Activated naive CD4-positive, alpha-beta T cell treated with anti-CD3 and anti-CD28 coated beads, Interleukin-2, amount 50 U/mL, for 16 hours (primary cell): ENCODE data around the gene CEP63.
"Not testable (repeated sequence)": the region's sequence is repeated elsewhere in the genome, so short reads cannot be mapped to it uniquely, and the experiment has no call there.

ENCODE experiments used
- DNase-seq: peaks from one replicate; pipeline ENCODE4 v3.0.0-alpha.2; 2020

CEP63 gene

GRCh38 chr3:134522541-134522940 is 36.7 kb downstream of the CEP63 start:
- DNase-seq: no peak

GRCh38 chr3:134525293-134525692 is 39.4 kb downstream of the CEP63 start:
- DNase-seq: no peak

GRCh38 chr3:134526319-134526718 is 40.5 kb downstream of the CEP63 start:
- no peak for DNase-seq

- DNase-seq: no peak
Measured at GRCh38 chr3:134527037-134527436, 41.2 kb downstream of the CEP63 start.

- DNase-seq: no peak
Measured at GRCh38 chr3:134527538-134528186, 41.8 kb downstream of the CEP63 start.

- no peak for DNase-seq
Measured at GRCh38 chr3:134533493-134533892, 47.6 kb downstream of the CEP63 start.

DNA sequence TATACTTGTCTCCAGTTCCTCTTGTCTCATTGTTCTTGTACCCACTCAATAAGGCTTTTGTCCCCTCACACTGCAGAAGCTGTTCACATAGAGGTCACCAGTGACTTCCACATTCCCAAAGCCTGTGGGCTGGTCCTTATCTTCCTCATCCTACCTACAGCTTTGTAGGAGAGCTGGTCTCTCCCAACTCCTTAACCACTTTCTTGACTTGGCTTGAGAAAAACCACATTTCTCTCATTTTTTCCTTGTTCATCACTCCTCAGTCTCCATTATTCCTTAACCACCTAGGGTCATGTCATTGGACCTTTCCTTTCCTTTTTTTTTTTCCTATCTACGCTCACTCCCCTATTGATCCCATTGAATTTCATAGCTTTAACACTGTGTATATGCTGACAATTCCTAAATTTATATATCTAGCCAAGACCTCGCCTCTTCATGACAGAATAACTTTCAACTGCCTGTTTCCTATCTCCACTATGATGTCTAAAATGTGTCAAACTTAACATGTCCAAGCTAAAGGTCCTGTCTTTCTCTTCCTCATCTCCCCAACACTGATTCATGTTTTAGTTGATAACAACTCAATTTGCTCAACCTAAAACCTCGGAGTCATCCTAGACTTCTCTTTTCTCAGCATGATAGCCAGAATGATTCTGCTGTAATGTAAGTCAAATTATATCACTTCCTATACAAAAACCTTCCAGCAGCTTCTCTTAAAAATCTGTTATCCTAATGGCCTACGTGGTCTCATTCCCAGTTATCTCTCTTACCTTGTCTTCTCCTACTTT is 49.5 kb downstream of the CEP63 start:
- no peak for DNase-seq

- no peak for DNase-seq
Measured at GRCh38 chr3:134536781-134537180, 50.9 kb downstream of the CEP63 start.

GRCh38 chr3:134542287-134542958 is 56.6 kb downstream of the CEP63 start:
- DNase-seq: no peak

- DNase-seq: no peak
Measured at GRCh38 chr3:134543113-134543512, 57.3 kb downstream of the CEP63 start.

GRCh38 chr3:134544316-134544715 is 58.5 kb downstream of the CEP63 start:
- no peak for DNase-seq

- not testable (repeated sequence) for DNase-seq
Measured at GRCh38 chr3:134544783-134545182, 58.9 kb downstream of the CEP63 start.

GRCh38 chr3:134545818-134546217 is 60.0 kb downstream of the CEP63 start:
- DNase-seq: no peak

DNA sequence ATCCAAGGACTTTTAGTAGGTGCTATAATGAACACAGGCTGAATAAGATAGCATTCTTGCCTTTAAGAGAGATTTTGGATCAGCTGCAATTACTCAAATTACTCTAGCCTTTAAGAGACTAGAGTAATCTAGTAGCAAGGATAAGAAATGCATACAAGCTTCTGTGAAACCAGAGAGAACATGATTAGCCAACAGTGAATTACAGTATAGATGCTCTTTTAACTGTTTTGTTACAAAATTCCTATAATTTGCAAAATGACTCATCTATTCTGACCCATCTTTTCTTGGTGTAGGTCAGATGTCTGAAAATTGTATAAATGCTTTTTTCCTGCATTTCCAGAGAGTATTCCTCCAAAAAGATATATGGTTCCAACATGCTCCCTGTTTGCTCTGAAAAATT is 66.9 kb downstream of the CEP63 start:
- DNase-seq: no peak

- no peak for DNase-seq
Measured at GRCh38 chr3:134559591-134559990, 73.7 kb downstream of the CEP63 start.

DNA sequence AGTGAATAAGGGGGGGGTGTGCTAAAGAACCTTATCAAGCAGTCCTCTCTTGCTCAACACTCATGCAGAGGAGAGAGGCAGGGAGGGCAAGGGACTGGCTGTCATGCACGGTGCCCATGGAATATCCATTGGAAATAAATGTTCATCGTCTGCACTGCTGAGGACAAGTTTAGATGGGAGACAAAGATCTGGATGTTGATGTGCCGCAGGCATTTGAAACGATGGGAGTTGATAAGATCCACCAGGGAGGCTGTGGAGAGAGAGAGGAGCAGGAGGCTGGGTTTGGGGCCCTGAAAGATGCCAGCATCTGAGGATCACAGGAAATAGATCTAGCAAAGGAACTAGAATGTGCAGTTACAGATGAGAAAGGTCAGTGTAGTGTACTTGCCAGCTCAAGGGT is 76.2 kb downstream of the CEP63 start:
- no peak for DNase-seq

DNA sequence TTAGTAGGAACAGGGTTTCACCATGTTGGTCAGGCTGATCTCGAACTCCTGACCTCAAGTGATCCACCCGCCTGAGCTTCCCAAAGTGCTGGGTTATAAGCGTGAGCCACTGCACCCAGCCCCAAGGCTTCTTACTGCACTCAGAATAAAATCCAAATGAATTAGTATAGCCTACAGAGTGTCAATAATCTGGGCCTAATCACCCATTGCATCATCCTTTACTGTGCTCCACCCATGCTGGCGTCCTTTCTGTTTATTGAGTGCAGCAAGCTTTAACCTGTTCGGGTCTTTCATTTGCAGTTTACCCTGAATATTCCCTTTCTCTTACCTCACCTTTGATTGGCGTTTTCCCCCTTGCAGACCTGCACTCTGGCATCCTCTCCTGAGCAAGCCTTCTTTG is 77.7 kb downstream of the CEP63 start:
- DNase-seq: no peak

- no peak for DNase-seq
Measured at GRCh38 chr3:134564991-134565390, 79.1 kb downstream of the CEP63 start.

- no peak for DNase-seq
Measured at GRCh38 chr3:134567605-134568004, 81.7 kb downstream of the CEP63 start.

DNA sequence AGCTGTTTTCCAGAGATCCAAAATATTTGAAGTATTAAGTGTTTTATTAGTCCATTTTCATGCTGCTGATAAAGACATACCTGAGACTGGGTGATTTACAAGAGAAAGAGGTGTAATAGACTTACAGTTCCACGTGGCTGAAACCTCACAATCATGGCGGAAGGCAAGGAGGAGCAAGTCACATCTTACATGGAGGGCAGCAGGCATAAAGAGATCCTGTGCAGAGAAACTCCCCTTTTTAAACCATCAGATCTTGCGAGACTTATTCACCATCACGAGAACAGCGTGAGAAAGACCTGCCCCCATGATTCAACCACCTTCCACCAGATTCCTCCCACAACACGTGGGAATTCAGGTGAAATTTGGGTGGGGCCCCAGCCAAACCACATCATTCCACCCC is 82.9 kb downstream of the CEP63 start:
- no peak for DNase-seq

GRCh38 chr3:134569899-134570298 is 84.0 kb downstream of the CEP63 start:
- not testable (repeated sequence) for DNase-seq

DNA sequence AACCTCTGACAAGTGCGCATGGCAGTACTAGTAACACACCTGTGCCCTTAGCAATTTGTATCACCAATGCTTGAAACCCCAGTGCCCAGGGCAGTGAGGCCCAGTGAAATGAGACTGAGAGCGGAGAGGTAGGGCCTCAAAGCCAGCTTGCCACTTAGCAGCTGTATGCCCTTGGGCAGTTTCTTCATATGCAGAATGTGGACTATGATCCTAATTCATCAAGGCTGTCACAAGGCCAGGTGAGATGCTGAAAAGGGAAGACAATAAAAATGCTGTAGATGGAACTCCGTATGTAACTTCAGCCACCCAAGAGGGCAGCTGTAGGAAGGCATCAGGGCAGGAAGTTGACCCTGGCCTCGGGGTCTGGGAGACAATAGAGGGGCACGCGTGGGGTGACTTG is 90.6 kb downstream of the CEP63 start:
- no peak for DNase-seq

DNA sequence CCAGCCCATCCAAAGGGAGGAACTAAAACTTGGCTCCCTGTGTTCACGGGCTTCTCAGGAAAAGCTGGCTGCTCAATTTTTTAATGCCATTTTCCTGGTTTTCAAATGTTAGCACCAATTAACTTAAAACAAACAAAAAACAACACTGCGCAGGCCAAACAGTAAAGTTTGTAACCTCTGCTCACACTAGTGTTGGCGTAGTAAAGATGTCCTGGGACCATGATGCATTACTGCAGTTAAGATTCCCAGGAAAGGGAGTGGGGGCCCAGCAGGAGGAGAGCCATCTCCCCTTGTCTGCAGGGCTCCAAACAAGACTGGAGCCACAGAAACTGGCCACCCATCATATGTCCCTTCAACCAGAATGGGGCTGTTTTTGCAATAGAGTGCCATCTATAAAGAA is 91.0 kb downstream of the CEP63 start:
- no peak for DNase-seq

DNA sequence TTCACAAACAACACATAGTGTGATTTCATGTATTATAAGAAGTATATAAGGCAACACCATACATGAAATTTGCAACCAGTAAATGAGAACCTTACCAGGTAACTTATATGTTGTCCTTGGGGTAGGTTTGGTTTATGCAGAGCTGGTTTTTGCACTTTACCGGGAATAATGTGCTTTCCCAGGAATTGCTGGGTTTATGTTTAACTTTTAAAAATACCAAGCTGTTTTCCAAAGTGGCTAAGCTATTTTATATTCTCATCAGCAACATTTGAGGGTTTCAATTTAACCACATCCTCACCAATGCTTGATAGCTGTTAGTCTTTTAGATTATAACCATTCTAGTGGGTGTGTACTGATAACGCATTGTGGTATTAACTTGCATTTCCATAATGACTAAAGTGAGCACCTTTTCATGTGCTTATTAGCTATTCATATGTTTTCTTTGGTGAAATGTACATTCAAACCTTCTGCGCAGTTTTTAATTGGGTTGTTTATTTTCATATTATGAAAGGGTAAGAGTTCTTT is 93.3 kb downstream of the CEP63 start:
- DNase-seq: no peak
